ENCODE measurements around the gene EIF3B. TPM values are rescaled to one million over a fixed set of nuclear protein-coding genes. Genes with fewer than 3 reads are reported as not detected.
"Not testable (repeated sequence)": the region's sequence is repeated elsewhere in the genome, so short reads cannot be mapped to it uniquely, and the experiment has no call there.

The EIF3B gene
- polyA plus RNA-seq, 4 donors, result 108 to 191 (median 142) TPM

- DNase-seq (ENCODE audit: low read depth in 4 of 4, low spot score in 3 of 4), result no peak
Measured at GRCh38 chr7:2336626-2337299, 17.9 kb upstream of the EIF3B start.

- not testable (repeated sequence) for DNase-seq (ENCODE audit: low read depth in 4 of 4, low spot score in 3 of 4)
Measured at GRCh38 chr7:2347351-2348063, 7.1 kb upstream of the EIF3B start.

GRCh38 chr7:2350055-2350454 lies 4.6 kb upstream of the EIF3B start:
- DNase-seq (ENCODE audit: low read depth in 4 of 4, low spot score in 3 of 4), result no peak

GRCh38 chr7:2350861-2351260 lies 3.8 kb upstream of the EIF3B start:
- DNase-seq (ENCODE audit: low read depth in 4 of 4, low spot score in 3 of 4), result no peak

GRCh38 chr7:2353113-2353935 lies 1.3 kb upstream of the EIF3B start:
- DNase-seq (ENCODE audit: low read depth in 4 of 4, low spot score in 3 of 4), result no peak

GRCh38 chr7:2353936-2354185 lies 766 bp upstream of the EIF3B start:
- DNase-seq (ENCODE audit: low read depth in 4 of 4, low spot score in 3 of 4), result peak in 1 of 4 donors; percentile 73

- DNase-seq (ENCODE audit: low read depth in 4 of 4, low spot score in 3 of 4), result no peak
Measured at GRCh38 chr7:2354939-2355704, 495 bp downstream of the EIF3B start.

GRCh38 chr7:2355705-2356008 lies 1.0 kb downstream of the EIF3B start:
- DNase-seq (ENCODE audit: low read depth in 4 of 4, low spot score in 3 of 4), result no peak

- no peak for DNase-seq (ENCODE audit: low read depth in 4 of 4, low spot score in 3 of 4)
Measured at GRCh38 chr7:2357165-2357564, 2.5 kb downstream of the EIF3B start.

GRCh38 chr7:2357571-2357970 lies 2.9 kb downstream of the EIF3B start:
- DNase-seq (ENCODE audit: low read depth in 4 of 4, low spot score in 3 of 4), result no peak

GRCh38 chr7:2358968-2359527 lies 4.4 kb downstream of the EIF3B start:
- no peak for DNase-seq (ENCODE audit: low read depth in 4 of 4, low spot score in 3 of 4)

GRCh38 chr7:2359610-2360009 lies 5.0 kb downstream of the EIF3B start:
- no peak for DNase-seq (ENCODE audit: low read depth in 4 of 4, low spot score in 3 of 4)

GRCh38 chr7:2360796-2361195 lies 6.2 kb downstream of the EIF3B start:
- no peak for DNase-seq (ENCODE audit: low read depth in 4 of 4, low spot score in 3 of 4)

GRCh38 chr7:2362385-2363088 lies 7.9 kb downstream of the EIF3B start:
- DNase-seq (ENCODE audit: low read depth in 4 of 4, low spot score in 3 of 4), result no peak

GRCh38 chr7:2369139-2369538 lies 14.5 kb downstream of the EIF3B start:
- DNase-seq (ENCODE audit: low read depth in 4 of 4, low spot score in 3 of 4), result no peak

GRCh38 chr7:2371329-2371728 lies 16.7 kb downstream of the EIF3B start:
- no peak for DNase-seq (ENCODE audit: low read depth in 4 of 4, low spot score in 3 of 4)

GRCh38 chr7:2372724-2373123 lies 18.1 kb downstream of the EIF3B start:
- DNase-seq (ENCODE audit: low read depth in 4 of 4, low spot score in 3 of 4), result no peak

- DNase-seq (ENCODE audit: low read depth in 4 of 4, low spot score in 3 of 4), result no peak
Measured at GRCh38 chr7:2373124-2373556, 18.5 kb downstream of the EIF3B start.

- DNase-seq (ENCODE audit: low read depth in 4 of 4, low spot score in 3 of 4), result no peak
Measured at GRCh38 chr7:2373646-2374045, 19.0 kb downstream of the EIF3B start.

GRCh38 chr7:2374401-2374800 lies 19.8 kb downstream of the EIF3B start:
- no peak for DNase-seq (ENCODE audit: low read depth in 4 of 4, low spot score in 3 of 4)

All from left renal pelvis (tissue), 4 donors.